UCSD-AML1 (cell line): ENCODE data around the gene CACNA1F.
"Not testable (repeated sequence)": the region's sequence is repeated elsewhere in the genome, so short reads cannot be mapped to it uniquely, and the experiment has no call there.

Experiments used
- DNase-seq: peaks from one replicate; lab custom pipeline; 2025; ENCODE audit not compliant: unreplicated experiment; lab: John Stamatoyannopoulos, UW

The CACNA1F gene

GRCh38 chrX:49177873-49178480 lies 55.2 kb downstream of the CACNA1F start:
- no peak for DNase-seq

- DNase-seq: peak; percentile 56
These were observed 55.8 kb downstream of the CACNA1F start for GRCh38 chrX:49177338-49177833.

- DNase-seq: peak; percentile 61
These were observed 56.5 kb downstream of the CACNA1F start for GRCh38 chrX:49176421-49177326.

GRCh38 chrX:49175435-49176274 lies 57.5 kb downstream of the CACNA1F start:
- no peak for DNase-seq

GRCh38 chrX:49174723-49175122 lies 58.4 kb downstream of the CACNA1F start:
- no peak for DNase-seq

GRCh38 chrX:49173544-49173943 lies 59.6 kb downstream of the CACNA1F start:
- DNase-seq: not testable (repeated sequence)

GRCh38 chrX:49172280-49172780 lies 60.8 kb downstream of the CACNA1F start:
- DNase-seq: peak; percentile 70

GRCh38 chrX:49171752-49172279 lies 61.3 kb downstream of the CACNA1F start, which contains the start of gene PLP2:
TSS of gene PLP2 (plus strand) at chrX:49171898. CDS start at chrX:49172001, 103 bp downstream.
- DNase-seq: peak; percentile 62

- DNase-seq: no peak
These were observed 65.4 kb downstream of the CACNA1F start for GRCh38 chrX:49167740-49168108.

- DNase-seq: peak; percentile 97
These were observed 66.0 kb downstream of the CACNA1F start for GRCh38 chrX:49166914-49167739.

- DNase-seq: peak; percentile 87
These were observed 66.9 kb downstream of the CACNA1F start for GRCh38 chrX:49165901-49166881.

GRCh38 chrX:49164589-49165360 lies 68.4 kb downstream of the CACNA1F start:
- no peak for DNase-seq

GRCh38 chrX:49163555-49164419 lies 69.4 kb downstream of the CACNA1F start:
- peak; percentile 97 for DNase-seq

GRCh38 chrX:49162620-49163019 lies 70.5 kb downstream of the CACNA1F start, which contains the start of gene MAGIX:
TSS of gene MAGIX (plus strand) at chrX:49162758. CDS start at chrX:49162890, 132 bp downstream.
- no peak for DNase-seq

GRCh38 chrX:49161632-49162031 lies 71.5 kb downstream of the CACNA1F start:
- no peak for DNase-seq

GRCh38 chrX:49160908-49161307 lies 72.2 kb downstream of the CACNA1F start:
- DNase-seq: no peak

GRCh38 chrX:49157194-49157593 lies 75.9 kb downstream of the CACNA1F start:
- no peak for DNase-seq
